NCI-H510A (cell line): Measurements from ENCODE around the gene TAS2R31.

Experiments used
- DNase-seq: peaks from one replicate; lab custom pipeline; 2025; lab: John Stamatoyannopoulos, UW

TAS2R31 gene

GRCh38 chr12:10998204-10998603 lies 33.0 kb downstream of the TAS2R31 start, which contains the start of gene TAS2R20:
Gene TAS2R20 (minus strand): TSS chr12:10998304. CDS start chr12:10997875, 429 bp downstream.
- DNase-seq: no peak

DNA sequence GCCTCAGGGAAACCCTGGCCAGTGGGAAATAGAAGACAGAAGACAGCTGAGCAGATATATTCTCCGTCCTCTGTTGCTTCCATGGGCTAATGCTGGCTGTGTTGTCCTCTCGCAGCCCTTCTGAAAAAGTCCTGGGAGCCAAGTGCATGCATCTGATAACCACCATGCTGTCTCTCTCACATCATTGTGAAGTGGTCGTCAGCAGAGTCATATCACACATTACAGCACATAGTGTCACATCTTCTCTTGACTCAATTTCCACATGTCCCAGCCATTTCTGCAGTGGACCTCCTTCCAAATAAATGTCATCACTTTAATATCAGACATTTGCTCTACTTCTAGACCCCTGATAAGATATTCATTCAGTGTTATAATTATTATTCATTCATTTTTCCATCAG lies 36.9 kb downstream of the TAS2R31 start:
- DNase-seq: no peak

DNA sequence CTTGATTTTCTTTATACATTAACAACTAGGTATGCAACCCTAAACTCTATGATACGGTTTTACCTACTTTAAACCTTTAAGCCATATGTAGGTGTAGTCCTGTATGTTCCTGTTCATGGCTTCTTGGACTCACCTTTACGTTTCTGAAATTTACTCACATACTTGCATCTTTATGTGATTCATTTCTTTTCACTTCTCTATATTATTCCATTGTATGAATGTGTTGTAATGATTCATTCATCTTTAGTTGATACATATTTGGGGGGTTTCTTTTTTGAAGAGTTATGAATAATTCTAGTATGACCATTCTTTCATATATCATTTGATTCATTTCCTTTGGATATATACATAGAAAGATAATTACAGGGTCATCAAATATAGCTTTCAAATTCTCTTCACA lies 42.1 kb downstream of the TAS2R31 start:
- no peak for DNase-seq

- no peak for DNase-seq
Measured at GRCh38 chr12:10986812-10987211, 44.4 kb downstream of the TAS2R31 start, which contains the start of gene TAS2R50. Gene TAS2R50 (minus strand): TSS chr12:10986912. CDS start chr12:10986860, 52 bp downstream.

DNA sequence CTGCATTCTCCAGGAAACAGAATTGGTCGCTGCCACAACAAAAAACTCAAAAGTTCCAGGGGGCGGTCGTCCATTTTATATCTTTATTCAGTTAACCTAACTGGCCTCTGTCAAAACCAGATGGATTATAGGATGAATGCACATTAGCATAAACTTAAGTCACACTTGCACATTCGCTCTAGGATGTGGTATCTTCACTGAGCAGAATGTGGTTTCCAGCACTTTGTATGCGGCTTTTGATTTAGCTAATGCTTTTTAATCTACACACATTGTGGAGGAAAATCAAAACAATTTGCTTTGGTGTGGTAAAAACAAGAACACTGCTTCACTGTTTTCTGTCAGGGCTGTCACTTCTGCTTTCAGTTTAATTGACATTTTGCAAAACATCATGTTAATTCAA lies 49.0 kb downstream of the TAS2R31 start:
- no peak for DNase-seq
